ENCODE results near the gene ZPBP. TPM values are rescaled to one million over a fixed set of nuclear protein-coding genes. Genes with fewer than 3 reads are reported as not detected.

The ZPBP gene, protein sequence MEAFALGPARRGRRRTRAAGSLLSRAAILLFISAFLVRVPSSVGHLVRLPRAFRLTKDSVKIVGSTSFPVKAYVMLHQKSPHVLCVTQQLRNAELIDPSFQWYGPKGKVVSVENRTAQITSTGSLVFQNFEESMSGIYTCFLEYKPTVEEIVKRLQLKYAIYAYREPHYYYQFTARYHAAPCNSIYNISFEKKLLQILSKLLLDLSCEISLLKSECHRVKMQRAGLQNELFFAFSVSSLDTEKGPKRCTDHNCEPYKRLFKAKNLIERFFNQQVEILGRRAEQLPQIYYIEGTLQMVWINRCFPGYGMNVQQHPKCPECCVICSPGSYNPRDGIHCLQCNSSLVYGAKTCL
- total RNA-seq = not detected

DNA sequence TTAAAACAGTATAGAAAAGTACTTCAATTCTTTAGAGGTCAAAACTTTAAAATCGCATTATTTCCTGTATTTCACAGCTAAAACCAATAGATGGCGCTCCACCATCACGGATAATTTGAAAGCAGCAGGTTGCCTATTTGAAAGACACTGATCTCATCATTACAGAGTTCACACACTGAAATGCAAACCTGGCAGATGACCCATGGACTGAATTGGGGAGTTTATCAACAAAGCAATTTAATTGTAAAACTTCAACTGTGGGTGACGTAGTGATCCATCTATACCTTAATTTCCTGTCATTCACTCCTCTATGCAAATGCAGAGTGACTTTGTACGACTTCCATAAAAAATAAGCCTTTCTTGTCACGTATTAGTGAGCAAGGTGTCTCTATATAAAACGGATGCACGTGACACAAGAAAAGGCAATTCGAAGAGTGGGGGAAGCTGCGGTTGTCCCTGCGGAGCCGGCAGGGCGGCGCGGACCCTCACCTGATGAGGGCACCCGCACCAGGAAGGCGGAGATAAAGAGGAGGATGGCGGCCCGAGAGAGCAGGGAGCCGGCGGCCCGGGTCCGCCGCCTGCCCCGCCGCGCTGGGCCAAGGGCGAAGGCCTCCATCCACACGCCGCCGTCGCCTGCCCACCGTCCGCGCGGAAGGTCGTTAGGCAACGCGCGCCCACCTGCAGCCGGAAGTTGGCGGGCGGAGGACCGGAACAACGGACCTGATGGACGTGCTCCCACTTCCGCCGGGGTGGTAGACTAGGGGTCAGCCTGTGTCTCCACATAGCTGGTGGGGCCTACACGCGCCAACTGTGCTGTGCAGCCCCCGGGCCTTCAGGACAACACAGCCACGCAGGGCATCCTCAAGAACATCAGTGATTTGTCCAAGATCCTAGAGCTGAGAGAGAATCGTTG is at the start of gene ZPBP:
ZPBP (minus strand) TSS at position 668 of the 913 bp plus-strand sequence; CDS start at position 616, 52 bp downstream.
- H3K27me3 Mint-ChIP-seq = peaks cover 24% of the 10 kb centered on the region
- CTCF ChIA-PET = interaction anchor here (0.7 to 5.4 kb wide), 47 partner anchors 10 to 1070 kb away, joined by 3 to 62 read pairs (median 4); no protein-coding TSS in a partner anchor

DNA sequence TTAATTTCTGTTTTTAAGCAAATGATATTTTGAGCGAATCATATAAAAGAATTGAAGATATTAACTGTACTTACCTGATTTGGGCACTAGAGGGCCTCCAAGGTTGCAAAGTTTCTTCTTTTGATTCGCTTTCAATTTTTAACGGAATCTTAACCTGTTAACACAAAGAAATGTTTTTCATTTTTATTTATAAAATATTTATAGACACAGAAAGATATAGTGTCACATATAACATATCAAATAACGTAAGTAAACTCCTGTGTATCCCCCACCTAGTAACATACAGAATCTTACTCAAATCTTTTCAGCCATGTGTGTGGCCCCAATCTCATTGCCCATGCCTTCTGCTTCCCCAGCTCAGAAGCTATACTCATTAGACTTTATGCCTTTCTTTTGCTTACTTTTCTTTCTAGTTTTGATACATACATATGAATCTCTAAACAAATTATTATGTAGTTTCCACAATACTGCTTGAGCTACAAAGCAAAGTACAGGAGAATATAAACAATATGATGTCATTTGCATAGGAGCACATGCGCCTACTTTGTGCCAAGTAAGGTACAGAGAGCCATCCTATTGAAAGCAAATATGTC is 49.5 kb upstream of the ZPBP start:
- Mint-ChIP-seq H3K36me3 (no peaks in the 10 kb centered on the region), H3K27me3 (peaks cover 16% of the 10 kb centered on the region), H3K27ac (peak overlapping the region; percentile 81), H3K9me3 (ENCODE audit: low read depth) (no peaks in the 10 kb centered on the region), H3K4me1 (peaks cover 28% of the 10 kb centered on the region), H3K4me3 (peak overlapping the region; percentile 50)
- ATAC-seq (peak; percentile 67), DNase-seq (no peak)
- CTCF ChIA-PET = interaction anchor here (0.7 to 4.1 kb wide), 17 partner anchors 9 to 325 kb away, joined by 3 to 27 read pairs (median 4); partner anchors contain the start of gene ZPBP

More for the DNA sequence above, at the start of gene ZPBP:
- H3K9me3 Mint-ChIP-seq (ENCODE audit: low read depth) = no peaks in the 10 kb centered on the region
- ATAC-seq = peak; percentile 75
- DNase-seq = peak; percentile 59
- H3K4me1 Mint-ChIP-seq = peaks cover 8% of the 10 kb centered on the region
- H3K36me3 Mint-ChIP-seq = no peaks in the 10 kb centered on the region
- H3K27ac Mint-ChIP-seq = peak within 1 kb of the TSS; percentile 72
- peak within 1 kb of the TSS; percentile 76 for H3K4me3 Mint-ChIP-seq

DNA sequence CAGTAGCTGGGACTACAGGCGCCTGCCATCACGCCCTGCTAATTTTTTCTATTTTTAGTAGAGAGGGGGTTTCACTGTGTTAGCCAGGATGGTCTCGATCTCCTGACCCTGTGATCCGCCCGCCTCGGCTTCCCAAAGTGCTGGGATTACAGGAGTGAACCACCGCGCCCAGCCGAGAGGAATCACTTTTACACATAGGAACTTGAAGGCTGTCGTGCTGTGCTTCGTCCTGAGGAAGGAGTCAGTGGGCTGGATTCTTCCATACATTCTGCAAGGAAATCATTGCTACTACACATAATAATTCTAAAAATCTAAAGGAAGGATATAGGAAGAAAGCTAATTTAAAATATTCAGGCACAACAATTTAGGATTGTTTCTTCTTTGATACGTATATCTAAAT is 48.8 kb upstream of the ZPBP start:
- no peak for ATAC-seq
- Mint-ChIP-seq H3K27ac (no peak overlapping the region), H3K9me3 (ENCODE audit: low read depth) (no peaks in the 10 kb centered on the region), H3K36me3 (no peaks in the 10 kb centered on the region), H3K27me3 (peaks cover 16% of the 10 kb centered on the region), H3K4me3 (no peak overlapping the region), H3K4me1 (peaks cover 28% of the 10 kb centered on the region)
- CTCF ChIA-PET = interaction anchor here (0.7 to 2.8 kb wide), 9 partner anchors 8 to 326 kb away, joined by 3 to 17 read pairs (median 5); no protein-coding TSS in a partner anchor
- no peak for DNase-seq

DNA sequence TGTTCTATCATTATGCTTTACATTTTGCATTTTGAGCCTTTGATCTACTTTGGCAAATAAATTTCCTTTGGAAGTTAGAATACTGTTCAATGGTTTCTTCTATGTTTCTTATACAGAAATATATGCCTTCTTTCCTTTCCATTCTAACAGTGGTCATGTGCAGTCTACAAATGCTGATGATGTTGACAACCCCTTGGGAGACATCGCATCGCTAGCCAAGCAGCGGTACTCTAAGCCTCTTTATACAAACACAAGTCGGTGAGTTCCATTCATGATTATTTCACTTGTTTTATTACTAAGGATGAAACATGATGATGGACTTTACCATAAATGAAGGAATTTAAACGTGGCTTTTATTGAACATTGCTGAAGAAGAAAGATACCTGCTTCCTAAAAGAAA is 48.1 kb upstream of the ZPBP start:
- no peak for DNase-seq
- Mint-ChIP-seq H3K36me3 (no peaks in the 10 kb centered on the region), H3K9me3 (ENCODE audit: low read depth) (no peaks in the 10 kb centered on the region), H3K27me3 (peaks cover 16% of the 10 kb centered on the region), H3K27ac (no peak overlapping the region), H3K4me3 (no peak overlapping the region), H3K4me1 (peaks cover 22% of the 10 kb centered on the region)
- no peak for ATAC-seq
- CTCF ChIA-PET = no interaction called here

DNA sequence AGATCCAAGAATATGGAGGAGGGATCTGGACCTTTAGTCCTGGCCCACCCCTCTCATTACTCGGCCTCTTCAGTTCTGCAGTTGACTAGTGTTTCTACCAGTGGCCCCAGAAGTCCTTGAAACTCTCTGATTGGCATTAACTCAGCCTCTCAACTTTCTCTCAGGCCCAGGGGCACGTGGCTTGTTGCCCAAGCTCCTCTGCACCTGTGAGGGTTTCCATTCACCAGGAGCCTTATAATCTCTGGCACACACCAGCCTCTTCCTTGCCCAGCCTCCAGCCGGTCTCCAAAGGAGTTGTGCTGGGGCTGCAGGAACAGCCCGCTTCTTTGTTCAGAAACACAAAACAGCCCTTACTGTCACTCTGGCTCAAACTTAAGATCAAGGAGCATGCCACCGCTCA is 47.6 kb upstream of the ZPBP start:
- no peak overlapping the region for H3K27ac Mint-ChIP-seq
- DNase-seq (no peak), ATAC-seq (no peak)
- H3K4me1 Mint-ChIP-seq = peaks cover 18% of the 10 kb centered on the region
- CTCF ChIA-PET = interaction anchor here (1.9 kb wide), 1 partner anchor 277 kb away, joined by 8 read pairs; no protein-coding TSS in a partner anchor
- H3K9me3 Mint-ChIP-seq (ENCODE audit: low read depth) = no peaks in the 10 kb centered on the region
- H3K4me3 Mint-ChIP-seq = no peak overlapping the region
- no peaks in the 10 kb centered on the region for H3K36me3 Mint-ChIP-seq
- peaks cover 20% of the 10 kb centered on the region for H3K27me3 Mint-ChIP-seq

DNA sequence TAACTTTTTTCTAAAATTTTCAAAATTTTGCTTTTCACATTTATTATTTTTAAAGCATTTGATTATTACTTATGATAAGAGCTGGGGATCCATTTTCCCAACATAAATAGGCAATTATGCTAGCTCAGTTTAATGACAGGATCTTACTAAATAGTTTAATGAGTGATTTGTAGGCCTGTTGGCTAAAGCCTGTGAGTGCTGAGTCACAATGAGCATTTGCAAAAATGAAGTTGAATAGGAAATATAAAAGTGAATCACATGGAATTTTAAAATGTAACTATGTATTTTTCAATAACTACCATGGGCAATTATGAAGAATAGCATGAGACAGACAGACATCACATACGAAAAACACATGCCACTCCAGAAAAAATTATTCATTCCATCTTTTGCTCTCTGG is 45.1 kb upstream of the ZPBP start:
- Mint-ChIP-seq H3K36me3 (no peaks in the 10 kb centered on the region), H3K9me3 (ENCODE audit: low read depth) (no peaks in the 10 kb centered on the region), H3K27me3 (peaks cover 25% of the 10 kb centered on the region), H3K4me1 (peaks cover 7% of the 10 kb centered on the region), H3K27ac (no peak overlapping the region), H3K4me3 (no peak overlapping the region)
- CTCF ChIA-PET = no interaction called here
- ATAC-seq (no peak), DNase-seq (no peak)

DNA sequence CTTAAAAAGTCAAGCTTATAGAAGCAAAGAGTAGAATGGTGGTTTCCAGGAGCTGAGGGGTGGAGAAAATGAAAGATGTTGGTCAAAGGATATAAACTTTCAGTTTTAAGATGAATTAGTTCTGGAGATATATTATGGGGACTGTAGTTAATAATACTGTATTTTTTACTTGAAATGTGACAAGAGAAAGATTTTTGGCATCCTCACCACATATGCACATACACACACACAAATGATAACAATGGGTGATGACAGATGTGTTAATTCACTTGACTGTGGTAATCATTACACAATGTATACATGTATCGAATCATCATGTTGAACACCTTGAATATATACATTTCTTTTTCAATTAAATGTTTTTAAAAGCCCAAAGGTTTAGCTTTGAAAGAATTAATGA is 32.7 kb upstream of the ZPBP start:
- Mint-ChIP-seq H3K27me3 (peaks cover 12% of the 10 kb centered on the region), H3K36me3 (peaks cover 1% of the 10 kb centered on the region), H3K4me3 (no peak overlapping the region), H3K4me1 (peaks cover 3% of the 10 kb centered on the region), H3K27ac (no peak overlapping the region), H3K9me3 (ENCODE audit: low read depth) (no peaks in the 10 kb centered on the region)
- ATAC-seq (no peak), DNase-seq (no peak)
- CTCF ChIA-PET = no interaction called here

DNA sequence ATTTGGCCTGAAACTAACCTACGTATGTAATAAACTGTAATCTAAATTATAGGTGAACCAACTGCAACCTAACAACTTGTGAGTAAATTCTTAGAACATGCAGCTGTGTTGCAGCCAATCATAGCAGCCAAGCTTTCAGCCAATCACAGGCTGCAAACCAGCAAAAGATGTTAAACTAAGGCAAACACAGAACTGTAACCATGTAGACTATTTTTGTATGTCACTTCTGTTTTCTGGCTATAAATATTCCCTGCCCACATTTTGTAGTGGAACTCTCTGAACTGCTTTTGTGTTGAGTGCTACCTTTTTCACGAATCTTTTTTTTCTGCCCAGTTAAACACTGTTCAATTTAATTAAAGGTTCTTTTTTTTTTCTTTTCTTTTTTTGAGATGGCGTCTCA is 28.2 kb upstream of the ZPBP start:
- Mint-ChIP-seq H3K27ac (no peak overlapping the region), H3K36me3 (peaks cover 1% of the 10 kb centered on the region), H3K4me1 (peaks cover 3% of the 10 kb centered on the region), H3K27me3 (peaks cover 16% of the 10 kb centered on the region), H3K9me3 (ENCODE audit: low read depth) (no peaks in the 10 kb centered on the region), H3K4me3 (no peak overlapping the region)
- ATAC-seq (no peak), DNase-seq (no peak)
- CTCF ChIA-PET = no interaction called here

DNA sequence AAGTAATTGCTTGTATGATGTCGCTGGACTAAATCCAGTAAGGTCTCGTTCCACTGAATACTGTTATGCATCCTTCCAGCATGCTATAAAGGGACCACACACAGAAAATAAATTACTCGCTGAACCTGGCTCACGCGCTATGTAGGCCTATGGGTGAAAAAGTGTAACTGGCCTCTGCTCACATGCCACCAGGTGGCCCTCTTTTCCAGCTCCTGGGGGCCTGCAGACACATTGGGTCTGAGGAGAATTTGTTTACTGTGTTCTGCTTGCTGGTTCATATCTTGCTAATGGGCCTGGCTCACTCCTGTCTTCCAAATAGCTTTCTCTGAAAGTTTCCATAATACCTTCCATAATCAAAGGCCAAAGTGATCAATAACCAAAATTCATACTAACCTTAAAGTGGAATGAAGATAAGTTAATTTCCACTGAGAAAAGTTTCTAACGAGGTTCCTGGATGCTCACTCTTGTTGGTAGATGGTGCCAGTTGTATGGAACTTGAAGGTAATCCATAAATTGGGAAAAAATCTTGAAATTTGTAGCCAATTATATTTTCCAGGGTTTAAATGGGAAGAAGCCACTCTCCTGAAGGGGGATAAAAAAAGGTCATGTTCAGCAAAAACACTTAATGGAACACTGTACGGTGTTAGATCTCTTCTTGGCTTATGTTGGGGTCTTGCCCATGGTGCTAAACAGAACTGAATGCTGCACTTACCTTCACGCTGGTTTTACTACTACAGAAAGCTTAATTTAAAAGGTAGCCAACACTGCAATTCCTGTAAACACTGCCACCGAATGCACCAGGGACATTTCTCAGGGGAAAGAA is 27.0 kb upstream of the ZPBP start:
- Mint-ChIP-seq H3K27ac (no peak overlapping the region), H3K4me1 (no peaks in the 10 kb centered on the region), H3K4me3 (no peak overlapping the region), H3K9me3 (ENCODE audit: low read depth) (no peaks in the 10 kb centered on the region), H3K27me3 (peaks cover 28% of the 10 kb centered on the region), H3K36me3 (peaks cover 1% of the 10 kb centered on the region)
- CTCF ChIA-PET = interaction anchor here (1.1 to 1.3 kb wide), 2 partner anchors 27 to 298 kb away, joined by 3 to 6 read pairs; partner anchors contain the start of gene ZPBP
- ATAC-seq (no peak), DNase-seq (peak; percentile 54)

DNA sequence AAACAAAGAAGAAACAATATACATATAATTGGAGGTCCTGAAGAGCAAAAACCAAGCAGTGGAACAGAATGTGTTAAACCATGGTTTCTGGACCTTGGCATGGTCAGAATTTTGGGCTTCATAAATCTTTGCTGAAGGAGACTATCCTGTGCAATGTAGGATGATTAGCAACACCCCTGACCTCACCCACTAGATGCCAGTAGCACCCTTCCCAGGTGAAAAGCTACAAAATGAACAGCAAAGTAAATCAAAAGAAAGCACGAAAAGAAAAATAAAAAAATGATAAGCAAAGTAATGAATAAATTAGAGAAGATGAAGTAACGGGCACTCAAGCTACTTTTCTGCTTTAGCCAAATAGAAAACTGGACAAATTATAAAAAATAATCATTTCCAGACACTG is 19.2 kb upstream of the ZPBP start:
- peaks cover 2% of the 10 kb centered on the region for H3K36me3 Mint-ChIP-seq
- H3K27ac Mint-ChIP-seq = no peak overlapping the region
- DNase-seq = no peak
- CTCF ChIA-PET = interaction anchor here (1.1 to 1.6 kb wide), 2 partner anchors 21 to 1049 kb away, joined by 3 read pairs; no protein-coding TSS in a partner anchor
- no peak overlapping the region for H3K4me3 Mint-ChIP-seq
- H3K9me3 Mint-ChIP-seq (ENCODE audit: low read depth) = no peaks in the 10 kb centered on the region
- ATAC-seq = no peak
- peaks cover 48% of the 10 kb centered on the region for H3K27me3 Mint-ChIP-seq
- no peaks in the 10 kb centered on the region for H3K4me1 Mint-ChIP-seq

DNA sequence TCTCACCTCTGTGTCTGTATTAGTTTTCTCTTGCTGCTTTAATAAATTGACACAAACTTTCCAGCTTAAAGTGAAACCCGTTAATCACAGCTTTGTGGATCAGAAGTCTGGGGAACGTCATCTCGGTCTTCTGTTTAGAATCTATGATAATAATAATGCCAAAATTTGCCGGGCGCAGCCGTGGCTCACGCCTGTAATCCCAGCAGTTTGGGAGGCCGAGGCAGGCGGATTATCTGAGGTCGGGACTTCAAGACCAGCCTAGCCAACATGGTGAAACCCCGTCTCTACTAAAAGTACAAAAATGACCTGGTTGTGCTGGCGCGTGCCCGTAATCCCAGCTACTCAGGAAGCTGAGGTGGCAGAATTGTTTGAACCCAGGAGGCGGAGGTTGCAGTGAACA is 8.8 kb upstream of the ZPBP start:
- DNase-seq (no peak), ATAC-seq (no peak)
- Mint-ChIP-seq H3K4me1 (no peaks in the 10 kb centered on the region), H3K36me3 (no peaks in the 10 kb centered on the region), H3K4me3 (no peak overlapping the region), H3K27me3 (peaks cover 50% of the 10 kb centered on the region), H3K27ac (no peak overlapping the region), H3K9me3 (ENCODE audit: low read depth) (no peaks in the 10 kb centered on the region)
- CTCF ChIA-PET = interaction anchor here (3.5 kb wide), 1 partner anchor 9 kb away, joined by 14 read pairs; the partner anchor contains the start of gene ZPBP

DNA sequence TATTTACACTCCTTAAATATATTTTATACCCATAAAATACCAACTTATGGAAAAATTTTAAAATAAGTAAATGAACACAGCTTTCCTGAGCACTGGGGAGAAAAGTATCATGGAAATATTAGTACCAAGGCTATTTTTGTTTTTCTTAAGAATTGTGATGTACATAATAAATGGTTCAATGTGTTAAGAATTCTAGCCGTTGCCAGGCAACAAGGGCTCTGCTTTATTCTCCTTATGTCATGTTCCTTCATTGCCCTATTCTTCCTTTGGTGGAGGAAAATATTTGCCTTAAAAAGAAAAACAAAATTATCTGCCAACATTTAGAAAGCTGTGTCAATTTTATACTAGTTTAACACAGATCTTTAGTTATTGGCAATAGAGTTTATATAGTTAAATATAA is 2.6 kb upstream of the ZPBP start:
- Mint-ChIP-seq H3K4me3 (no peak overlapping the region), H3K9me3 (ENCODE audit: low read depth) (no peaks in the 10 kb centered on the region), H3K27ac (no peak overlapping the region), H3K36me3 (no peaks in the 10 kb centered on the region), H3K4me1 (peaks cover 8% of the 10 kb centered on the region), H3K27me3 (peaks cover 29% of the 10 kb centered on the region)
- no peak for DNase-seq
- ATAC-seq = no peak
- CTCF ChIA-PET = interaction anchor here (0.7 to 5.4 kb wide), 2 partner anchors 323 to 371 kb away, joined by 3 to 62 read pairs; no protein-coding TSS in a partner anchor

Measured in activated CD8-positive, alpha-beta memory T cell treated with anti-CD3 and anti-CD28 coated beads, Interleukin-2, amount 10 ng/mL, durations not matched to agents 7 days and 5 days (primary cell).